HepG2 (cell line): ENCODE data around the gene MCC. TPM values are rescaled to one million over a fixed set of nuclear protein-coding genes. Genes with fewer than 3 reads are reported as not detected.

Experiments
- ATAC-seq: fragments of 200-7000 bp; cut with Tn5 transposase; 3 replicates; pipeline ENCODE4 v1.9.1; 2020; ENCODE audit warnings: mild to moderate bottlenecking, moderate library complexity
- BruUV-seq: library from RNA; stranded (reverse); fragments of 400-500 nt; replicated peaks from 2 replicates; lab custom pipeline; 2021; lab: Mats Ljungman, UMichigan
- CTCF ChIA-PET: fragments of 300-600 bp; formaldehyde crosslinking; extraction: SDS; loops from one replicate; lab custom pipeline; 2021; ENCODE audit warnings: low total read pairs, inconsistent platforms, low intra/inter-chr PET ratio; lab: Yijun Ruan, JAX
- POLR2A ChIA-PET: fragments of 350-600 bp; sonication (Branson Sonifier 250); formaldehyde crosslinking; loops from one replicate; lab custom pipeline; 2020; ENCODE audit warnings: antibody characterized with exemption, inconsistent platforms; lab: Yijun Ruan, JAX
- DNase-seq: peaks from one replicate; pipeline ENCODE4 v3.0.0-alpha.2; 2015; ENCODE audit warnings: low spot score
- FAIRE-seq: peaks from 3 replicates; lab custom pipeline; 2011; peaks lifted over from hg19 to GRCh38; lab: Jason Lieb, UNC
- H2AFZ ChIP-seq: one replicate; pipeline ENCODE4 v1.6.1; 2011; ENCODE audit warnings: low read length, inconsistent platforms
- H3K27ac ChIP-seq: fragments of 300-600 bp; 3 replicates; pipeline ENCODE4 v1.8.0; 2011; ENCODE audit warnings: mixed run types, mild to moderate bottlenecking, mixed read lengths, low read length, inconsistent platforms; ENCODE audit not compliant: insufficient read depth; ENCODE audit errors: extremely low read length
- H3K27me3 ChIP-seq, 2 experiments: fragments of 200-600 bp in 1 of 2; 2 replicates in 1 of 2; 3 replicates in 1 of 2; pipeline versions ENCODE4 v1.6.0 to v1.8.0; 2011; ENCODE audit warnings: low read length in 2 of 2, mild to moderate bottlenecking in 2 of 2, moderate library complexity in 2 of 2, inconsistent platforms in 1 of 2; ENCODE audit not compliant: insufficient read depth in 2 of 2, control insufficient read depth in 1 of 2
- H3K36me3 ChIP-seq, 2 experiments: fragments of 200-600 bp in 1 of 2; replicated peaks in 1 of 2; 2 replicates in 1 of 2; 3 replicates in 1 of 2; pipeline versions ENCODE4 v1.5.1 to v1.8.0; 2011; ENCODE audit warnings: low read length in 2 of 2, inconsistent platforms in 1 of 2; ENCODE audit not compliant: insufficient read depth in 2 of 2, control insufficient read depth in 1 of 2
- H3K4me1 ChIP-seq: 2 replicates; pipeline ENCODE4 v1.5.1; 2012; ENCODE audit warnings: low read length, inconsistent platforms; ENCODE audit not compliant: insufficient read depth
- H3K4me2 ChIP-seq: 2 replicates; pipeline ENCODE4 v1.6.0; 2011; ENCODE audit warnings: low read depth, low read length, inconsistent platforms
- H3K4me3 ChIP-seq, 3 experiments: fragments of 200-600 bp in 1 of 3; sonication (generic), shearing (Covaris generic) in 1 of 3; replicated peaks in 1 of 3; 2 replicates each; pipeline ENCODE4 v1.5.1; 2011 to 2016; ENCODE audit warnings: low read length in 3 of 3, inconsistent platforms in 2 of 3, low read depth in 2 of 3, mild to moderate bottlenecking in 2 of 3, control low read depth in 1 of 3, mixed read lengths in 1 of 3; ENCODE audit not compliant: insufficient read depth in 1 of 3
- H3K79me2 ChIP-seq: one replicate; pipeline ENCODE4 v1.6.1; 2011; ENCODE audit warnings: low read length, inconsistent platforms; ENCODE audit not compliant: insufficient read depth
- H3K9ac ChIP-seq: 2 replicates; pipeline ENCODE4 v1.6.0; 2011; ENCODE audit warnings: mild to moderate bottlenecking, low read depth, low read length, inconsistent platforms; ENCODE audit not compliant: insufficient read depth
- H3K9me3 ChIP-seq: 2 replicates; pipeline ENCODE4 v1.5.1; 2012; ENCODE audit warnings: mild to moderate bottlenecking, low read length
- H4K20me1 ChIP-seq: 2 replicates; pipeline ENCODE4 v1.6.0; 2011; ENCODE audit warnings: inconsistent platforms, mild to moderate bottlenecking, low read length, moderate library complexity; ENCODE audit not compliant: insufficient read depth
- FOXK1 ChIP-seq: sonication (generic); formaldehyde crosslinking; IDR thresholded peaks from 2 replicates; pipeline ENCODE4 v1.4.0; 2020; ENCODE audit warnings: low read depth, missing genetic modification reagents, borderline replicate concordance
- KLF12 ChIP-seq: sonication (generic); formaldehyde crosslinking; IDR thresholded peaks from 2 replicates; pipeline ENCODE4 v1.4.0; 2020; ENCODE audit warnings: missing genetic modification reagents, borderline replicate concordance
- NKX3-1 ChIP-seq: sonication (generic); formaldehyde crosslinking; IDR thresholded peaks from 2 replicates; pipeline ENCODE4 v1.5.0; 2020; ENCODE audit warnings: missing genetic modification reagents
- SMC3 ChIP-seq: IDR thresholded peaks from 2 replicates; pipeline ENCODE4 v1.6.1; 2011; ENCODE audit warnings: low read length, improper control_type of control experiment
- SNAPC2 ChIP-seq: sonication (generic); formaldehyde crosslinking; IDR thresholded peaks from 2 replicates; pipeline ENCODE4 v1.8.1; 2022; ENCODE audit warnings: mild to moderate bottlenecking, missing genetic modification reagents
- ZNF784 ChIP-seq: sonication (generic); formaldehyde crosslinking; IDR thresholded peaks from 2 replicates; pipeline ENCODE4 v1.5.1; 2020; ENCODE audit warnings: missing genetic modification reagents, mild to moderate bottlenecking, borderline replicate concordance
- WGBS: methylation state at CpG from one replicate; pipeline ENCODE4 v1.1.6; 2017; ENCODE audit warnings: low lambda C conversion rate; 5-methylcytosine and 5-hydroxymethylcytosine counted together
- in situ Hi-C: cut with HindIII; loops from 2 replicates; pipeline ENCODE4 v1.10.0; 2017; ENCODE audit warnings: low pct_unique_long_range_greater_than_20kb; ENCODE audit not compliant: extremely low pct_ligation_motif_present
- intact Hi-C: fragments of 100-400 bp; cut with micrococcal nuclease; formaldehyde crosslinking; loops from one replicate; pipeline ENCODE4 v1.10.0; 2022; ENCODE audit not compliant: unreplicated experiment
- polyA plus RNA-seq, 8 experiments: library from polyadenylated mRNA; depleted of rRNA in 3 of 8; stranded (reverse) in 7 of 8; unstranded in 1 of 8; fragments of >200 nt; fragmentation: Illumina TruSeq in 4 of 8; extraction: Trizol in 4 of 8; gene quantifications; 2 replicates each; pipeline versions ENCODE4 v1.2.1 to v1.2.3, GENCODE V29; 2011 to 2016; ENCODE audit warnings: low read depth in 4 of 8, missing spikeins in 1 of 8, mixed read lengths in 1 of 8; ENCODE audit not compliant: insufficient read depth in 1 of 8
- total RNA-seq, 5 experiments: library from RNA; depleted of rRNA; stranded (reverse); fragments of >200 nt; fragmentation: Illumina TruSeq; extraction: Trizol; gene quantifications; 2 replicates each; pipeline ENCODE4 v1.2.3, GENCODE V29; 2016; ENCODE audit warnings: low read depth in 1 of 5
- TF ChIP-seq, protein P1 (sequence below): sonication (generic); formaldehyde crosslinking; IDR thresholded peaks from 2 replicates; pipeline ENCODE4 v1.4.0; 2020; ENCODE audit warnings: mild to moderate bottlenecking, missing genetic modification reagents
- TF ChIP-seq, protein P2 (sequence below): sonication (generic); formaldehyde crosslinking; IDR thresholded peaks from 2 replicates; pipeline ENCODE4 v1.4.0; 2020; ENCODE audit warnings: missing genetic modification reagents

The MCC gene
- total and polyA plus RNA-seq, 2 of the 13 experiments (the other 11 are each of a cell fraction or from before 2014, with no cell fraction given): 0.55 to 2.4 TPM

DNA sequence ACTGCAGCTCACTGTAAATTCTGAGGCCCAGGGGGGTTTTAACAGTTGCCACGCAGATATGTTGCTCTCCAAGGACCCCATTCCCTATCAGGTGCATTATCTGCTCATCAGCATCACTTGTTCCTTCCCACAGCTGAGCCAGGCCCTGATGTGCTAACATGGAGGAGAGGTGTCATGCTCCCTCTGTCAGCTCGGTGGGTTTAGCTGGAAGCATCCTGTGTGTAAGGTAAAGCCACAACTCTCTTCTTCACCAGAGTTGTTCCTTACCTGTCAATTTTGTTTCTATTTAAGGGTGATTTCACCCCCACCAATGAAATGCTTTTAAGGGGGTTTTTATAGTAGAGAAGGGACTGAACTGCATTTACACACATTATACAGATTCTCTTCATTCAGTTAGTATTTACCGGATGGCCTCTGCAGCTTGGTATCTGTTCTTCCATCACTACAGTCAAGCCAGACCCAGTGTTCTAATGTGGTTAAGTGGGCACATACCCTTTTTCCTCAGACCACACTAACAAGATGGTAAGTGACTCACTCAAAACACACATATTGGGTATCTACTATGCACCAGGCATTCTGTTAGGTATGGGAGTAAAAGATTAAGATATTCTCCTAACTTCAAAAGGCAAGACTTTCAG lies 306.3 kb downstream of the MCC start:
- no peak overlapping the region for H3K4me3 ChIP-seq
- no peak overlapping the region for H3K4me2 ChIP-seq
- ATAC-seq: no peak
- in situ Hi-C loops: no loop called here
- H3K9ac ChIP-seq: no peak overlapping the region
- CTCF ChIA-PET: no interaction called here
- H3K79me2 ChIP-seq: no peaks in the 10 kb centered on the region
- no peaks in the 10 kb centered on the region for H3K27me3 ChIP-seq
- TF ChIP-seq SMC3 (no peak), NKX3-1 (CRISPR knock-in tag) (no peak), SNAPC2 (CRISPR knock-in tag) (no peak), ZNF784 (CRISPR knock-in tag) (no peak), FOXK1 (CRISPR knock-in tag) (no peak), KLF12 (CRISPR knock-in tag) (no peak)
- TF ChIP-seq, protein P1, sequence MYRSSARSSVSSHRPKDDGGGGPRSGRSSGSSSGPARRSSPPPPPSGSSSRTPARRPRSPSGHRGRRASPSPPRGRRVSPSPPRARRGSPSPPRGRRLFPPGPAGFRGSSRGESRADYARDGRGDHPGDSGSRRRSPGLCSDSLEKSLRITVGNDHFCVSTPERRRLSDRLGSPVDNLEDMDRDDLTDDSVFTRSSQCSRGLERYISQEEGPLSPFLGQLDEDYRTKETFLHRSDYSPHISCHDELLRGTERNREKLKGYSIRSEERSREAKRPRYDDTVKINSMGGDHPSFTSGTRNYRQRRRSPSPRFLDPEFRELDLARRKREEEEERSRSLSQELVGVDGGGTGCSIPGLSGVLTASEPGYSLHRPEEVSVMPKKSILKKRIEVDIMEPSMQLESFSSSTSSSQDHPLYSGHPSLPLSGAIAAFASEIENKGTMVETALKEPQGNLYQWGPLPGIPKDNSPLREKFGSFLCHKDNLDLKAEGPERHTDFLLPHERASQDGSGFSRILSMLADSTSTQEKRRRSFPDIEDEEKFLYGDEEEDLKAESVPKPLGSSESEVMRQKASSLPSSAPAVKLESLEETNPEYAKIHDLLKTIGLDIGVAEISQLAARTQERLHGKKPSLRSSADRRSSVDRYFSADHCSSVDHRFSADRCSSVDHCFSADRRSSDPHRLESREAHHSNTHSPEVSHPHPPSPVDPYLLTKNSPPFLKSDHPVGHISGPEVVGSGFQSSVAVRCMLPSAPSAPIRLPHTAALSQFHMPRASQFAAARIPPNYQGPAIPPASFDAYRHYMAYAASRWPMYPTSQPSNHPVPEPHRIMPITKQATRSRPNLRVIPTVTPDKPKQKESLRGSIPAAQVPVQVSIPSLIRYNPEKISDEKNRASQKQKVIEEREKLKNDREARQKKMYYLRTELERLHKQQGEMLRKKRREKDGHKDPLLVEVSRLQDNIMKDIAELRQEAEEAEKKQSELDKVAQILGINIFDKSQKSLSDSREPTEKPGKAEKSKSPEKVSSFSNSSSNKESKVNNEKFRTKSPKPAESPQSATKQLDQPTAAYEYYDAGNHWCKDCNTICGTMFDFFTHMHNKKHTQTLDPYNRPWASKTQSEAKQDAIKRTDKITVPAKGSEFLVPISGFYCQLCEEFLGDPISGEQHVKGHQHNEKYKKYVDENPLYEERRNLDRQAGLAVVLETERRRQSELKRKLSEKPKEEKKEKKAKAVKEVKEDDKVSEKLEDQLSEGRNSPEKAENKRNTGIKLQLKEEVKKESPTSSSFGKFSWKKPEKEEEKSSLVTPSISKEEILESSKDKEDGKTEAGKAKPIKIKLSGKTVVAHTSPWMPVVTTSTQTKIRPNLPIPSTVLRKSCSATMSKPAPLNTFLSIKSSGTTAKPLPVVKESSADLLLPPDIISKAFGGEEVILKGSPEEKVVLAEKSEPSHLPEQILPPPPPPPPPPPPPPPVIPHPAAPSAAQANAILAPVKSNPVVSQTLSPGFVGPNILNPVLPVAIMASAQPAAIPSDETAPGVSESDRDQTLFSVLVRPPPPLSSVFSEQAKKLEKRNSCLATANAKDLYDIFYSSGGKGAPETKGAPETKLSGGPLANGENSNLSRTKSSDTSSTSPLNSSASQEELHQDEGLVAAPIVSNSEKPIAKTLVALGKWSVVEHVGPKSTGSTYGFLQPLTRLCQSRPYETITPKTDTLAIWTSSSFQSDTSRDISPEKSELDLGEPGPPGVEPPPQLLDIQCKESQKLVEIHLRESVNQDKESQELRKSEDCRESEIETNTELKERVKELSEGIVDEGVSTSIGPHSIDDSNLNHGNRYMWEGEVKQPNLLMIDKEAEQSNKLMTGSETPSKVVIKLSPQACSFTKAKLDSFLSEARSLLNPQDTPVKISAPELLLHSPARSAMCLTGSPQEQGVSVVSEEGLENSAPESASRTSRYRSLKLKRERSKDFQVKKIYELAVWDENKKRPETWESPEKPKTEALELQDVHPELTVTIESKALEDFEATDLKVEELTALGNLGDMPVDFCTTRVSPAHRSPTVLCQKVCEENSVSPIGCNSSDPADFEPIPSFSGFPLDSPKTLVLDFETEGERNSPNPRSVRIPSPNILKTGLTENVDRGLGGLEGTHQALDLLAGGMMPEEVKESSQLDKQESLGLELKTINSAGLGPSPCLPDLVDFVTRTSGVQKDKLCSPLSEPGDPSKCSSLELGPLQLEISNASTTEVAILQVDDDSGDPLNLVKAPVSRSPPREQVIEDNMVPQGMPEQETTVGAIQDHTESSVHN: no peak
- TF ChIP-seq, protein P2, sequence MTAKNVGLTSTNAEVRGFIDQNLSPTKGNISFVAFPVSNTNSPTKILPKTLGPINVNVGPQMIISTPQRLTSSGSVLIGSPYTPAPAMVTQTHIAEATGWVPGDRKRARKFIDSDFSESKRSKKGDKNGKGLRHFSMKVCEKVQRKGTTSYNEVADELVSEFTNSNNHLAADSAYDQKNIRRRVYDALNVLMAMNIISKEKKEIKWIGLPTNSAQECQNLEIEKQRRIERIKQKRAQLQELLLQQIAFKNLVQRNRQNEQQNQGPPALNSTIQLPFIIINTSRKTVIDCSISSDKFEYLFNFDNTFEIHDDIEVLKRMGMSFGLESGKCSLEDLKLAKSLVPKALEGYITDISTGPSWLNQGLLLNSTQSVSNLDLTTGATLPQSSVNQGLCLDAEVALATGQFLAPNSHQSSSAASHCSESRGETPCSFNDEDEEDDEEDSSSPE (CRISPR knock-in tag): no peak
- no peak overlapping the region for H3K27ac ChIP-seq
- H4K20me1 ChIP-seq: no peaks in the 10 kb centered on the region
- H3K4me1 ChIP-seq: 0 out of 2 replicates have a peak, but pooled peaks cover 3% of the 10 kb centered on the region
- FAIRE-seq: no peak
- no peaks in the 10 kb centered on the region for H3K9me3 ChIP-seq
- intact Hi-C loops: no loop called here
- H2AFZ ChIP-seq: no peak overlapping the region
- no peak for DNase-seq
- BruUV-seq: no TSS peak
- POLR2A ChIA-PET: no interaction called here
- H3K36me3 ChIP-seq: no peaks in the 10 kb centered on the region
- 70% methylated on average over 3 of the region's 3 CpGs for WGBS
